HG02610 (cell line): ENCODE measurements around the gene RFK.
"Not testable (repeated sequence)": the region's sequence is repeated elsewhere in the genome, so short reads cannot be mapped to it uniquely, and the experiment has no call there.

Source experiments
- ATAC-seq: cut with Tn5 transposase; IDR thresholded peaks from one replicate; pipeline ENCODE4 v1.9.1; 2021; ENCODE audit warnings: mild to moderate bottlenecking, moderate library complexity; ENCODE audit not compliant: unreplicated experiment

RFK gene

DNA sequence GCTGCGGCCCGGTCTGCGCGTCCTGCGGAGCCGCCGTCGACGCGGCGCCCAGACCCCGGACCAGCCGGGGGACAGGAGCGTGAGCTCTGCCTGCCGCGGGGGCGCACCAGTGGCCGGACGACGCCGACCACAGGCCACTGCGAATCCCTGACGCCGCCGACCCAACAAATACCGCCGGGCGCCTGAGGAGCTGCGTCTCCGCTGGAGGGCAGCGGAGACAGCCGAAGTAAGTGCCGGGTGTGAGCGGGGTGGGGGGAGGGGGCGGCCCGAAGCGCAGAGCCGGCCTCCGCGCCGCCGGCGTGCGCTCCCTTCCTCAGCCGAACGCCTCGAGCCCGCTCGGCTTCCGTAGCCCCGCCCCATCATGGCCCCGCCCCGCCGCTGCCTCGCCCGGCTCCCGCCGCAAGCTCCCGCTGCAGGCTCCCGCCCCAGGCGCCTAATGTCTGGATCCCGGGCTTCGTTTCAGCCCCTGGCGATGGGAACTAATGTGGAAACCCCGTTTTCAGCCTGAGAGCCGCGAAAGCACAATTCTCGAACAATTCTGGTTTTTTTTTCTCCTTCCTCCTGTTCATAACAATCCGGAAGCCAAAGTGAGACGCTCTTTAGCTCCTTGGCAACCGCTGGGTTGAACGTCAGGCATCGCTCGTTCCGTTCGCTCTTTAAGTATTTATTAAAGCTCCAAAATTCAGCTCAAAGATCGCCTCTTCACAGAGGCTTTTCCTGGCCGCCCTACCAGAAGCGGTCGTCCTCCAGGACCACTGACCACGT lies at the start of gene RFK:
RFK (minus strand) TSS at position 232 of the 765 bp plus-strand sequence. CDS start 255 bp downstream, outside the sequence.
- peak; percentile 66 for ATAC-seq

GRCh38 chr9:76443887-76444286 lies 49.7 kb upstream of the RFK start:
- ATAC-seq = no peak

GRCh38 chr9:76441551-76442322 lies 47.5 kb upstream of the RFK start:
- peak; percentile 68 for ATAC-seq

- peak; percentile 72 for ATAC-seq
These were observed 44.8 kb upstream of the RFK start for GRCh38 chr9:76438841-76439588.

DNA sequence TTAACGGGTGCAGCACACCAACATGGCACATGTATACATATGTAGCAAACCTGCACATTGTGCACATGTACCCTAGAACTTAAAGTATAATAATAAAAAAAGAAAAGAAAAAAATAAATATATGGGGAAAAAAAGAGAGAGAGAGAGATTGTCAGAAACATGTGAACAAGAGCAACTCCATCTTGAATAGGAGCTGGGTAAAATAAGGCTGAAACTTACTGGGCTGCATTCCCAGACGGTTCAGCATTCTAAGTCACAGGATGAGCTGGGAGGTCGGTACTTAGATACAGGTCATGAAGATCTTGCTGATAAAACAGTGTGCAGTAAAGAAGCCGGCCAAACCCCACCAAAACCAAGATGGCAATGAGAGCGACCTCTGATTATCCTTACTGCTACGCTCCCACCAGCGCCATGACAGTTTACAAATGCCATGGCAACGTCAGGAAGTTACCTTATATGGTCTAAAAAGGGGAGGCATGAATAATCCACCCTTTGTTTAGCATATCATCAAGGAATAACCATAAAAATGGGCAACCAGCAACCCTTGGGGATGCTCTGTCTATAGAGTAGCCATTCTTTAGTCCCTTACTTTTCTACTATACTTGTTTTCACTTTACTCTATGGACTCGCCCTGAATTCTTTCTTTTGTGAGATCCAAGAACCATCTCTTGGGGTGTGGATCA lies 42.9 kb upstream of the RFK start:
- not testable (repeated sequence) for ATAC-seq

DNA sequence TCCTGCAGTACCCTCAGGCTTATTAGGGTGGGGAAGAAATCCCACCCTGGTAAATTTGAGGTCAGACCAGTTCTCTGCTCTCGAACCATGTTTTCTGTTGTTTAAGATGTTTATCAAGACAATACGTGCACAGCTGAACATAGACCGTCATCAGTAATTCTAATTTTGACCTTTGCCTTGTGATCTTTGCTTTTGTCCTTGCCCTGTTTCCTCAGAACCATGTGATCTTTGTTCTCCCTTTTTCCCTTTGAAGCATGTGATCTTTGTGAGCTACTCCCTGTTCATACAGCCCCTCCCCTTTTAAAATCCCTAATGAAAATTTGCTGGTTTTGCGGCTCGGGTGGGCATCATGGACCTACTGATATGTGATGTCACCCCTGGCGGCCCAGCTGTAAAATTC lies 40.7 kb upstream of the RFK start:
- ATAC-seq = not testable (repeated sequence)

- peak; percentile 28 for ATAC-seq
These were observed 39.6 kb upstream of the RFK start for GRCh38 chr9:76433836-76434235.

- peak; percentile 21 for ATAC-seq
These were observed 39.2 kb upstream of the RFK start for GRCh38 chr9:76433406-76433805.

DNA sequence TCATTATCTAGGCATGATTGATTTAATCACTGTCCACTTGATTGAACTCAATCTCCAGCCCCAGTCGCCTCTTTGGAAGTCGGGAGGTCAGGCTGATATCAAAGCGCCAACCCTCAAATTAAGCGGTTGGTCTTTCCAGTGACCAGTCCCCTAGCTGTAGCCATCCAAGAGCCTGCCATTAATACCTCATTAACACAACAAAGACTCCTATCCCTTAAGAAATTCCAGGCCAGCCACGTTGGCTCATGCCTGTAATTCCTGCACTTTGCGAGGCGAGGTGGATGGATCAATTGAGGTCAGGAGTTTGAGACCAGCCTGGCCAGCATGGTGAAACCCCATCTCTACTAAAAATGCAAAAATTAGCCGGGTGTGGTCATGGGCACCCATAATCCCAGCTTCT lies 37.4 kb upstream of the RFK start:
- ATAC-seq = no peak

GRCh38 chr9:76426807-76427419 lies 32.7 kb upstream of the RFK start:
- no peak for ATAC-seq

DNA sequence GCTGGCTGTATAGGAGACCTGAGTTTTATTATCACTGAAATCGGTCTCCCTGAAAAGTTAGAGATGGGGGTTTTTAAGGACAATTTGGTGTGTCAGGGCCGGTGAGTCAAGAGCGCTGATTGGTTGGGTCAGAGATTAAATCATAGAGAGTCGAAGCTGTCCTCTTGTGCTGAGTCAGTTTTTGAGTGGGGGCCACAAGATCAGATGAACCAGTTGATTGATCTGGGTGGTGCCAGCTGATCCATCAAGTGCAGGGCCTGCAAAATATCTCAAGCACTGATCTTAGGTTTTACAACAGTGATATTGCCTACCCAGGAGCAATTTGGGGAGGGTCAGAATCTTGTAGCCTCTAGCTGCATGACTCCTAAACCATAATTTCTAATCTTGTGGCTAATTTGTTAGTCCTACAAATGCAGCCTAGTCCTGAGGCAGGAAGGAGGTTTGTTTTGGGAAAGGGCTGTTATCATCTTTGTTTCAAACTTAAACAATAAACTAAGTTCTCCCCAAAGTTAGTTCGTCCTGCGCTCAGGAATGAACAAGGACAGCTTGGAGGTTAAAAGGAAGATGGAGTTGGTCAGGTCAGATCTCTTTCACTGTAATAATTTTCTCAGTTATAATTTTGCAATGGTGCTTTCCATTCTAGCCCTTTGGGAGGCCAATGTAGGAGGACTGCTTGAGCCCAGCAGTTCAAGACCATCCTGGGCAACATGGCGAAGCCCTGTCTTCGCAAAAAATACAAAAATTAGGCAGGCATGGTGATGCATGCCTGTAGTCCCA lies 31.6 kb upstream of the RFK start:
- no peak for ATAC-seq

DNA sequence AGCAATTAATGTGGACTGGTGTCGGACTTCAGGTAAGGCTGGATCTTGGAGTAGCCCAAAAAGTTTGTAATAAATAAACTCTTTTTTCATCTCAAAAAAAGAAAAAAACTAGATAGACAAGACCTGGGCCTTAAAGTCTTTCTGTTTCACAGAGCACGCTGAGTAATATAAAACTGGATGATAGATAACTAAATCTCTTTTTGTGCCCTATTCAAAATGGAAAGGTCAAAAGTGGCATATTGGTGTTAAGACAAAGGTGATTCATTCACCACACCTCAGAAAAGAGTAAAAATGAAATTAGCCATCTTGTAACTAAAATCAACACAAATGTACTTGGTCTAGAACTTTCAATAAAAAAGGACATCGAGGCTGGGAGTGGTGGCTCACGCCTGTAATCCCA lies 30.3 kb upstream of the RFK start:
- ATAC-seq = peak; percentile 76

DNA sequence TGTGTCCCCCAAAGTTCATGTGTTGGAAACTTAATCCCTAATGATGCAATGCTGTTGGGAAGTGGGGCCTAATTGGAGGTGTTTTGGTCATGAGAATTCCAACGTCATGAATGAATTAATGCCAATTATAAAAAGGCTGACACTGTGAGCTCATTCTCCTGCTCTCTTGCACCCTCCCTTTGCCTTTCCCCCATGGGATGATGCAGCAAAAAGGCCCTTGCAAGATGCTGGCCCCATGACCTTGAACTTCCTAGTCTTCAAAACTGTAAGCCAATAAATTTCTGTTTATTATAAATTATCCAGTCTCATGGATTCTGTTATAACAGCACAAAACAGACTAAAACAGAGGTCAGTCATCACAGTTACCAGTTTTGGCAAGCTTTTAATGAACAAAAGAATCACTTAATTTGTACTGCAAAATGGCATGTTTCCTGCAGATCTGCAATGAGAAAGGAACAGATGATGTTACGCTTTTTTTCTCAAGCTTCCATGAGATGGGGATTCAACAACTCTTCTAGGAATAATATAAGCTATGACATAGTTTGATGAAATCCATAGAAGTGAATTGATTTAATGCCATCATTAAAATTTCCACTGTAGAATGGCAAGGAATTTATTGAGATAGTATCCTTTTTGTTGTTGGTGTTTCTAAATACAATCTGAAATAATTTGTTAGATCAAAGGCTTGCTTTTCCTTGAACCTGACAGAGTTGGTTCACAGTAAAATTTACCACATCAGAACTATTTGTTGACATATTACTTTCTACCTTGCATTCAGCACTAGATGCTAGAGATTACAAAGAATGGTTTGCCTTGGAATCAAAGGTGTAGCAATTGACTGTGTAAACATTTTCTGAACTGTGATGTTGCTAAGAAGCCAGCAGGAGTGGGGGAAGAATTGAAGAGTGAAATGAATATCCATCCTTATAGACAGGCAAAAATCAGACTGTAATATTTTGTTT lies 29.3 kb upstream of the RFK start:
- ATAC-seq = no peak

DNA sequence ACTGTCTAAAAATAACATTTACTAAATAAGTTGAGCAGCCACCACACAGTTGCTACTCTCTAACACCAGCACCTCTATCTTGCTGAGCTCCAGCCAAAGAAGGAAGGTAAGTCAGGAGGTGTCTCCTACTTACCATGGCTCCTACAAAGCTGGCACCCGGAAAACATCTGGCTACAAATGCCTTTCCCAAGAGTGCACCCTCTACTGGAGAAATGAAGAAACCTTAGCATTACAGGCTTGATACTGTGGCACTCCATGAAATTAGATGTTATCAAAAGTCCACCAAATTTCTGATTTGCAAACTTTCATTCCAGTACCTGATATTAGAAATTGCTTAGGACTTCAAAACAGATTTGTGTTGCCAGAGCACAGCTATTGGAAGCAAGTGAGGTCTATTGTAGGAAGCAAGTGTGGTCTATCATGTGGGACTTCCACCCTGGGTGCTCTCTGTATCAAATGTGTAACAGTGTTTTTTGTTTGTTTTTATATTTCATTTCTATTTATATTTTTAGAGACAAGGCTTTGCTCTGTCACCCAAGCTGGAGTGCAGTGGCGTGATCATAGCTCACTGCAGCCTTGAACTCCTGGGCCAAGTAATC lies 25.7 kb upstream of the RFK start:
- ATAC-seq = no peak

DNA sequence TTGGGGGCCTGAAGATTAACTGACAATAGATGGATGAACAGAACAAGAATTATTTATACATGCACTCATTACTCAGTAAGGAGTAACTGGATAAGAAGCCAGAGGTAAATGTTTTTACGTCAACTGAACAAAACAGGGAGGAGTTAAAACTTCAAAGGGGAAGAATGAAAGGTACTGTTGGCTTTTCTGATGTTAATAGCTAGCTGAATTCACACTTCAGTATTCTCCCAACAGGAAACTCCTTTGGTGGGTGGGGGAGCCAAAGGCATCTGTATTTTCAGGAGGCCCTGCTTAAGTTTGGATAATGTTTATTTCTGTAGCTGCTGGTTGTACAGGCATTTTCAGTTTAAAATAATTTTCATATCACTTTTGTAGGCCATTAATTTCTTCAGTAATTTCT lies 23.2 kb upstream of the RFK start:
- ATAC-seq = no peak

DNA sequence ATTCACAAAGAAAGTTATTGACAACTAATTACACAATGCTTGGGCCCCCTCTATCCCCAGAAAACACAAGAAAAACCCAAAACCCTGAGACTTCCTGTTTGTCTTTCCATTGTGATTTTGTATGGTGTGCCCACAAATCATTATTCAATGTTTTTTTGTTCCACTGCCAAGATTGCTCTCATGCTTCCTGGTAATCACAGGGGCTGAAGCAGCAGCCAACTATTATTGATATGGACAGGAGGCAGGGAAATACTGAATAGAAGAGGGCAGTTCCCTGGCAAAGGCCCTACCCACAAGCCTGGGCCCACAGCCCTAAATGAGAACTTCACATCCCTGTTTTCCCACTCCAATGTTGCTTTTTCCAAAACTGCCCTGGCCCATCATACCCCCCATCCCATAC lies 21.5 kb upstream of the RFK start:
- no peak for ATAC-seq

DNA sequence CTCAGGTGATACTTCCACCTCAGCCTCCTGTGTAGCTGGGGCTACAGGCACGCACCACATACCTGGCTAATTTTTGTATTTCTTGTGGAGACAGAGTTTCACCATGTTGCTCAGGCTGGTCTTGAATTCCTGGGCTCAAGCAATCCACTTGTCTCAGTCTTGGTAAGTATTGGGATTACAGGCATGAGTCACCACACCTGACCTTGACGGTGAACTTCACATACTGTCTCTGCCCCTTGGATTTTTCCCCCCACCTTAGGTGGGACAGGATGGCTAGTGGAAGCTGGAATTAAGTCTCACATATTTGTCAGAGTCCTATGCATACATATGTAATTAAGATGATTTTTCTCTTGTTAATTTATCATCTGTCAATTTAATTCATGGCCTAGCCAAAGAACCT lies 20.9 kb upstream of the RFK start:
- no peak for ATAC-seq

GRCh38 chr9:76414661-76415060 lies 20.4 kb upstream of the RFK start:
- peak; percentile 61 for ATAC-seq
